Left lung (tissue), 10 donors: ENCODE data around the gene FNDC3B. TPM values are rescaled to one million over a fixed set of nuclear protein-coding genes. Genes with fewer than 3 reads are reported as not detected.
A peak's percentile ranks its signal among the peaks of the same experiment; 100 is the strongest.

ENCODE experiments used
- ATAC-seq: fragments of 200-7000 bp; cut with Tn5 transposase; one replicate; pipeline ENCODE4 v1.9.1; 2020; ENCODE audit warnings: moderate library complexity
- DNase-seq, 4 donors: peaks; one replicate each; pipeline ENCODE4 v3.0.0-alpha.2; 2013 to 2020
- H3K27ac ChIP-seq, 2 donors: fragments of 200-600 bp; sonication (generic) in 1 of 2; one replicate each; pipeline versions ENCODE4 v1.5.0 to v1.8.0; 2020 to 2021
- H3K27me3 ChIP-seq, 2 donors: fragments of 200-600 bp; sonication (generic) in 1 of 2; one replicate each; pipeline versions ENCODE4 v1.5.0 to v1.8.0; 2020 to 2021
- H3K36me3 ChIP-seq, 2 donors: fragments of 200-600 bp; sonication (generic) in 1 of 2; one replicate each; pipeline versions ENCODE4 v1.5.0 to v1.8.0; 2020 to 2021
- H3K4me1 ChIP-seq, 2 donors: fragments of 200-600 bp; one replicate each; pipeline ENCODE4 v1.8.0; 2021
- H3K4me3 ChIP-seq, 2 donors: fragments of 200-600 bp; sonication (generic) in 1 of 2; one replicate each; pipeline versions ENCODE4 v1.5.0 to v1.8.0; 2020 to 2021; ENCODE audit warnings: mild to moderate bottlenecking in 1 of 2
- H3K9me3 ChIP-seq, 2 donors: fragments of 200-600 bp; sonication (generic) in 1 of 2; one replicate each; pipeline versions ENCODE4 v1.5.0 to v1.8.0; 2020 to 2021
- CTCF ChIP-seq, 2 donors: fragments of 200-600 bp; sonication (generic) in 1 of 2; IDR thresholded peaks; one replicate each; pipeline versions ENCODE4 v1.5.0 to v1.8.0; 2021; ENCODE audit warnings: antibody characterized with exemption in 2 of 2
- intact Hi-C, 2 donors: fragments of 100-400 bp; cut with DNase I; formaldehyde crosslinking; loops; one replicate each; pipeline versions ENCODE4 v1.11.2 to v1.14.2; 2022
- polyA plus RNA-seq, 6 donors: library from polyadenylated mRNA; unstranded; fragments of 120-200 nt; gene quantifications; one replicate each; pipeline ENCODE4 v1.2.1, GENCODE V29; 2013; ENCODE audit not compliant: insufficient read length in 6 of 6
- total RNA-seq, 2 donors: library from RNA; stranded (reverse); fragmentation: NEBNext Ultra II Directional; extraction: Animal tissue kit (Norgen Biotek cat#: 25700); gene quantifications; one replicate each; pipeline ENCODE4 v1.2.1, GENCODE V29; 2021
- donor health status: DM: no; HTN: yes; CAD: no.
- donor health status: DM: no; HTN: no; CAD: no.

FNDC3B gene
- total and polyA plus RNA-seq, 8 donors = 35.2 to 185 (median 42.3) TPM

GRCh38 chr3:172102123-172102882, 62.9 kb downstream of the FNDC3B start:
- Histone ChIP-seq H3K27ac (peak overlapping the region; percentile 56 to 71), H3K36me3 (no peaks in the 10 kb centered on the region), H3K9me3 (no peaks in the 10 kb centered on the region), H3K27me3 (no peaks in the 10 kb centered on the region), H3K4me1 (peaks cover 53 to 96% of the 10 kb centered on the region in 2 donors), H3K4me3 (no peak overlapping the region)
- no peak for TF ChIP-seq CTCF (IDR thresholded peaks at IDR 0.05)
- intact Hi-C loops = no loop called here
- ATAC-seq (peak; percentile 28), DNase-seq (peak in 1 of 4 donors; percentile 71)

DNA sequence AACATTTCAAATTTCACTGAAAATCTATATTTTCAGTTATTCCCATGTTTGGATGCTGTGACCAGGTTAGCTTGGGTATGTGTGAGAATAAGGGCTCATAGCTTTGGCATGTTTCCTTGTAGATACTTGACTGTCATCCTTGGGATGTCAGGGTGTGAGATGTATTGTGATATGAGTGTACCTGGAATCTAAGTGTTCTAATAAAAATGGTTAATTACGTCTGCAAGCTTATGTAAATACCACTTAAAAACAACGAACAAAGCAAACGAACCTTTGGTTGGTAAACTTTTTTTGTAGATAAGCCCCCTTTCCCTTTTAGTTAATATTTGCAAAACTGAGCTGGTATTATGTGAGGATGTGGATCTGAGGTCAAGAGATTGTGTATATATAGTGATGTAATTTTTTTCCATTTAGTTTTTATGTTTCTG, 63.5 kb downstream of the FNDC3B start:
- ATAC-seq (peak; percentile 17), DNase-seq (no peak)
- intact Hi-C loops = no loop called here
- Histone ChIP-seq H3K27me3 (no peaks in the 10 kb centered on the region), H3K36me3 (no peaks in the 10 kb centered on the region), H3K27ac (peak overlapping the region; percentile 56 to 71), H3K4me3 (no peak overlapping the region), H3K4me1 (peaks cover 52 to 96% of the 10 kb centered on the region in 2 donors), H3K9me3 (no peaks in the 10 kb centered on the region)
- no peak for TF ChIP-seq CTCF (IDR thresholded peaks at IDR 0.05)

DNA sequence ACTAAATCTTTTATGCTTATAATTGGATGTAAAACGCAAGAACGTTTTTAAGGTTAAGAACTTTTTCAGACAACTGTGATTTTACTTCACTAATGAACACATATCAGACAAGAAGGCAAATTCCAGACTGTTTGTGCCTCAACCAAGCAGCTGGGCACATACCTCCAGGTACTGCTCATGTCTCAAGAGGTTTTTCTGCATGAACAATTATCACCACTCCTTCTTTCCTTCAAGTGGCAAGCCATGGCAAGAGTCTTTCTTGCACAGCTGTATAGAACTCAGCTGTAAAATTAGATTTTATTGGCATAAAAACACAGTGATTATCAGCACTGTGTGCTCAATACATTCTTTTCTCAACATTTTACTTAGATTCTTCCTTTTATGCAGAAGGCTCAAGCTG, 64.3 kb downstream of the FNDC3B start:
- Histone ChIP-seq H3K27ac (peak overlapping the region; percentile 56 to 71), H3K4me3 (no peak overlapping the region), H3K4me1 (peaks cover 52 to 96% of the 10 kb centered on the region in 2 donors), H3K9me3 (no peaks in the 10 kb centered on the region), H3K36me3 (no peaks in the 10 kb centered on the region), H3K27me3 (no peaks in the 10 kb centered on the region)
- intact Hi-C loops = no loop called here
- DNase-seq (no peak), ATAC-seq (peak; percentile 75)
- no peak for TF ChIP-seq CTCF (IDR thresholded peaks at IDR 0.05)

- DNase-seq (peak in 1 of 4 donors; percentile 72), ATAC-seq (peak; percentile 45)
- Histone ChIP-seq H3K4me3 (no peak overlapping the region), H3K27me3 (no peaks in the 10 kb centered on the region), H3K4me1 (peaks cover 49 to 97% of the 10 kb centered on the region in 2 donors), H3K27ac (peak overlapping the region; percentile 56 to 71), H3K36me3 (no peaks in the 10 kb centered on the region), H3K9me3 (no peaks in the 10 kb centered on the region)
- TF ChIP-seq CTCF (IDR thresholded peaks at IDR 0.05) = no peak
- intact Hi-C loops = no loop called here
Observed at GRCh38 chr3:172104471-172105072, 65.2 kb downstream of the FNDC3B start.
